ENCODE results near the gene ADGRB3. TPM values are rescaled to one million over a fixed set of nuclear protein-coding genes. Genes with fewer than 3 reads are reported as not detected.
A peak's percentile ranks its signal among the peaks of the same experiment; 100 is the strongest.

ADGRB3 gene
- total and polyA plus RNA-seq, 12 donors = 0.47 to 2.1 (median 0.85) TPM

GRCh38 chr6:68639826-68640490, 4.9 kb downstream of the ADGRB3 start:
- peaks cover 0 to 35% (median 9%) of the 10 kb centered on the region in 7 donors for H3K27me3 ChIP-seq
- peak in 5 of 8 donors; percentile 16 to 50 (median 30) for ATAC-seq

GRCh38 chr6:68640491-68640835, 5.4 kb downstream of the ADGRB3 start:
- 16% methylated on average over 3 of the region's 3 CpGs for WGBS, 2 donors
- TF ChIP-seq CTCF (IDR thresholded peaks at IDR 0.05) = no peak
- Histone ChIP-seq H3K4me1 (peaks cover 0 to 23% (median 0%) of the 10 kb centered on the region in 9 donors), H3K4me3 (peak overlapping the region in 9 of 10 donors; percentile 10 to 48 (median 39)), H3K27ac (peak overlapping the region; percentile 19 to 64 (median 50)), H3K9me3 (no peaks in the 10 kb centered on the region), H3K27me3 (peaks cover 0 to 31% (median 9%) of the 10 kb centered on the region in 7 donors), H3K36me3 (no peaks in the 10 kb centered on the region)
- DNase-seq = no peak
- intact Hi-C loops (cut with DNase I) = loop anchor here in 2 of 10 donors (10.0 kb wide), 1 partner anchor 324 kb away; no protein-coding TSS in a partner anchor
- ATAC-seq = peak in 4 of 8 donors; percentile 11 to 34 (median 18)

More at GRCh38 chr6:68639826-68640490, 4.9 kb downstream of the ADGRB3 start:
- Histone ChIP-seq H3K9me3 (no peaks in the 10 kb centered on the region), H3K36me3 (no peaks in the 10 kb centered on the region), H3K4me3 (peak overlapping the region in 9 of 10 donors; percentile 10 to 48 (median 39)), H3K4me1 (peaks cover 0 to 24% (median 0%) of the 10 kb centered on the region in 9 donors), H3K27ac (peak overlapping the region; percentile 19 to 64 (median 50))
- intact Hi-C loops (cut with DNase I) = loop anchor here (1.0 to 10.0 kb wide), 8 partner anchors 122 to 335 kb away; no protein-coding TSS in a partner anchor
- 10 to 29% methylated on average over 13 of the region's 13 CpGs for WGBS, 2 donors
- TF ChIP-seq CTCF (IDR thresholded peaks at IDR 0.05) = no peak
- no peak for DNase-seq

DNA sequence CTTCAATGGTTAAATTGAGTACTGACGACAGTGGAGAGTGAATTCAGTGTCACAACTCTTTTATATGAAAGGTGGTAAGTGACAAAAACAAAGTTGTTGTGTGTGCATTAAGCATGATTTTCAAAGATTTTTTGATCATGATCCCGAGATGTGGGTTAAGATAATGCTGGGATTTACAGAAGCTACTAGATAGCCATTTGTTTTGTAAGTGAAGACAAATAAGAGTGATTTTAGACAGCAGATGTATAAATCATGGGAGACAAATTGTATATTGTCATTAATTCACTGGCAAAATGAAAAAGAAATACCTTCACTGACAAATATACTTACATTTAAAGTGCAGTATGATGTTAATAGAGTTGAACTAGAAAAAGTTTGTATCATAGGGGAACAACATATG, 6.1 kb downstream of the ADGRB3 start:
- H3K27ac ChIP-seq = peak overlapping the region in 4 of 10 donors; percentile 44 to 64 (median 58)
- TF ChIP-seq CTCF (IDR thresholded peaks at IDR 0.05) = no peak
- H3K9me3 ChIP-seq = no peaks in the 10 kb centered on the region
- peaks cover 0 to 24% (median 9%) of the 10 kb centered on the region in 7 donors for H3K27me3 ChIP-seq
- WGBS, 2 donors = 68 to 69% methylated on average over 2 of the region's 2 CpGs
- H3K36me3 ChIP-seq = no peaks in the 10 kb centered on the region
- intact Hi-C loops (cut with DNase I) = loop anchor here in 2 of 10 donors (10.0 kb wide), 1 partner anchor 324 kb away; no protein-coding TSS in a partner anchor
- DNase-seq (no peak), ATAC-seq (no peak)
- H3K4me3 ChIP-seq = peak overlapping the region in 1 of 10 donors; percentile 41
- H3K4me1 ChIP-seq = peaks cover 0 to 16% (median 0%) of the 10 kb centered on the region in 9 donors

DNA sequence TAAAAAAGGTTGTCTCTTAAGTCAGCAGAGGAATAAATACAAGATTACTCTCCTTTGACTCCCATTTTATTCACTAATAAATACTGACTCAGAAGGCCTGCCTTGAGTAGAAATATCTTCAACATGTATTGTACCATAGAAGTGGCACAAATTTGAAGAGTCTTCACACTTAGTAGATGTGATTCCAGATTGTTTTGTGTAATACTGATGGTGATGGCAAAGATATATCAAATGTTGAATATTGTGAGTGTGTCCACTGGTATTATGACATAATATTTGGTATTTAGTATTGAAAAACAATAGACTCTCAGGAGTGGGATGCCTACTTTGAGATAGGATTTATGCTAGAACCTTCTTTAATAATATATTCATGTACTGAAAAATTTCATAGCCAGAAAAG, 7.0 kb downstream of the ADGRB3 start:
- DNase-seq = no peak
- H3K27ac ChIP-seq = no peak overlapping the region
- no peak for TF ChIP-seq CTCF (IDR thresholded peaks at IDR 0.05)
- H3K4me1 ChIP-seq = peaks cover 0 to 10% (median 0%) of the 10 kb centered on the region in 9 donors
- no peaks in the 10 kb centered on the region for H3K36me3 ChIP-seq
- no peak overlapping the region for H3K4me3 ChIP-seq
- no peaks in the 10 kb centered on the region for H3K9me3 ChIP-seq
- ATAC-seq = no peak
- intact Hi-C loops (cut with DNase I) = loop anchor here in 2 of 10 donors (10.0 kb wide), 1 partner anchor 323 kb away; no protein-coding TSS in a partner anchor
- H3K27me3 ChIP-seq = peaks cover 0 to 21% (median 7%) of the 10 kb centered on the region in 7 donors

Measured in heart right ventricle (tissue), 16 donors.